IMR-90 (cell line): Measurements from ENCODE around the gene ARVCF. TPM values are rescaled to one million over a fixed set of nuclear protein-coding genes. Genes with fewer than 3 reads are reported as not detected.

Experiments
- ATAC-seq: fragments of 200-7000 bp; cut with Tn5 transposase; 2 replicates; pipeline ENCODE4 v1.9.1; 2020; ENCODE audit warnings: low read depth, mild to moderate bottlenecking, moderate library complexity
- BruUV-seq: library from RNA; stranded (reverse); fragments of 400-500 nt; replicated peaks from 2 replicates; lab custom pipeline; 2021; lab: Mats Ljungman, UMichigan
- CTCF ChIA-PET: fragments of 300-600 bp; formaldehyde crosslinking; extraction: SDS; loops from one replicate; lab custom pipeline; 2021; ENCODE audit warnings: antibody characterized with exemption; lab: Yijun Ruan, JAX
- POLR2A ChIA-PET: fragments of 300-600 bp; sonication (Branson Sonifier 250); formaldehyde crosslinking; loops from one replicate; lab custom pipeline; 2022; ENCODE audit warnings: antibody characterized with exemption; ENCODE audit not compliant: unreplicated experiment; lab: Charles Lee
- DNase-seq: peaks from one replicate; pipeline ENCODE4 v3.0.0; 2013
- H2AFZ ChIP-seq: replicated peaks from 2 replicates; pipeline ENCODE3; 2013; ENCODE audit warnings: low read length, mild to moderate bottlenecking; ENCODE audit not compliant: poor library complexity
- H2AK5ac ChIP-seq: 2 replicates; pipeline ENCODE4 v1.6.1; 2013; ENCODE audit warnings: low read depth, low read length, inconsistent platforms
- H2AK9ac ChIP-seq: replicated peaks from 2 replicates; pipeline ENCODE3; 2013; ENCODE audit warnings: mild to moderate bottlenecking, low read depth, low read length, moderate library complexity; ENCODE audit not compliant: poor library complexity
- H2BK120ac ChIP-seq: 2 replicates; pipeline ENCODE4 v1.6.1; 2013; ENCODE audit warnings: low read depth, low read length, inconsistent platforms
- H2BK15ac ChIP-seq: 3 replicates; pipeline ENCODE4 v1.6.1; 2013; ENCODE audit warnings: low read depth, low read length, inconsistent platforms
- H2BK20ac ChIP-seq: 2 replicates; pipeline ENCODE4 v1.6.1; 2013; ENCODE audit warnings: low read depth, mild to moderate bottlenecking, inconsistent platforms, low read length, moderate library complexity
- H2BK5ac ChIP-seq: 2 replicates; pipeline ENCODE4 v1.6.1; 2013; ENCODE audit warnings: mild to moderate bottlenecking, low read depth, low read length, inconsistent platforms; ENCODE audit not compliant: poor library complexity, severe bottlenecking
- H3K14ac ChIP-seq: replicated peaks from 2 replicates; pipeline ENCODE4 v1.6.1; 2013; ENCODE audit warnings: low read depth, low read length, inconsistent platforms
- H3K18ac ChIP-seq: 2 replicates; pipeline ENCODE4 v1.6.1; 2013; ENCODE audit warnings: low read depth, low read length, control low read depth
- H3K23ac ChIP-seq: 2 replicates; pipeline ENCODE4 v1.6.1; 2013; ENCODE audit warnings: low read depth, low read length, inconsistent platforms
- H3K27ac ChIP-seq: 2 replicates; pipeline ENCODE4 v1.5.1; 2013; ENCODE audit warnings: mild to moderate bottlenecking, control low read depth, low read length; ENCODE audit not compliant: insufficient read depth
- H3K27me3 ChIP-seq: 2 replicates; pipeline ENCODE4 v1.6.1; 2013; ENCODE audit warnings: low read length; ENCODE audit not compliant: control insufficient read depth, insufficient read depth
- H3K36me3 ChIP-seq: 2 replicates; pipeline ENCODE4 v1.6.1; 2013; ENCODE audit warnings: low read length, mixed read lengths; ENCODE audit not compliant: control insufficient read depth, insufficient read depth
- H3K4ac ChIP-seq: 2 replicates; pipeline ENCODE4 v1.6.1; 2013; ENCODE audit warnings: low read depth, low read length, inconsistent platforms
- H3K4me1 ChIP-seq: 2 replicates; pipeline ENCODE4 v1.6.1; 2013; ENCODE audit warnings: low read length, mixed read lengths; ENCODE audit not compliant: control insufficient read depth, insufficient read depth
- H3K4me2 ChIP-seq: 2 replicates; pipeline ENCODE4 v1.6.1; 2013; ENCODE audit warnings: low read depth, mild to moderate bottlenecking, control low read depth, low read length, moderate library complexity
- H3K4me3 ChIP-seq: 2 replicates; pipeline ENCODE4 v1.5.1; 2013; ENCODE audit warnings: low read depth, mild to moderate bottlenecking, control low read depth, low read length, moderate library complexity; ENCODE audit not compliant: insufficient read depth
- H3K56ac ChIP-seq: 2 replicates; pipeline ENCODE4 v1.6.1; 2013; ENCODE audit warnings: low read length, inconsistent platforms; ENCODE audit not compliant: insufficient read depth; ENCODE audit errors: extremely low read depth
- H3K79me1 ChIP-seq, 2 experiments: 2 replicates each; pipeline ENCODE4 v1.6.1; 2013; ENCODE audit warnings: low read length in 2 of 2, inconsistent platforms in 1 of 2, low read depth in 1 of 2
- H3K9ac ChIP-seq: 2 replicates; pipeline ENCODE4 v1.6.1; 2013; ENCODE audit warnings: low read depth, low read length, control low read depth
- H3K9me1 ChIP-seq: 2 replicates; pipeline ENCODE4 v1.6.1; 2013; ENCODE audit warnings: low read length, inconsistent platforms; ENCODE audit not compliant: insufficient read depth
- H3K9me3 ChIP-seq: 2 replicates; pipeline ENCODE4 v1.6.1; 2013; ENCODE audit warnings: low read length; ENCODE audit not compliant: control insufficient read depth, insufficient read depth
- H4K20me1 ChIP-seq: 2 replicates; pipeline ENCODE4 v1.6.1; 2013; ENCODE audit warnings: low read length, inconsistent platforms; ENCODE audit not compliant: insufficient read depth
- H4K5ac ChIP-seq: 2 replicates; pipeline ENCODE4 v1.6.1; 2013; ENCODE audit warnings: mild to moderate bottlenecking, low read depth, low read length, control low read depth
- H4K8ac ChIP-seq, 2 experiments: 2 replicates each; pipeline ENCODE4 v1.6.1; 2013; ENCODE audit warnings: low read depth in 2 of 2, low read length in 2 of 2, control low read depth in 1 of 2, inconsistent platforms in 1 of 2
- H4K91ac ChIP-seq: 2 replicates; pipeline ENCODE4 v1.6.1; 2013; ENCODE audit warnings: low read depth, low read length, inconsistent platforms; ENCODE audit not compliant: insufficient read depth
- BHLHE40 ChIP-seq: fragments of 150-350 bp; IDR thresholded peaks from 2 replicates; pipeline ENCODE4 v1.6.1; 2016; ENCODE audit warnings: mild to moderate bottlenecking, low read depth, low read length
- CEBPB ChIP-seq: IDR thresholded peaks from 2 replicates; pipeline ENCODE4 v1.6.1; 2012; ENCODE audit warnings: low read depth, low read length, improper control_type of control experiment
- CHD1 ChIP-seq: IDR thresholded peaks from 2 replicates; pipeline ENCODE4 v1.6.1; 2012; ENCODE audit warnings: low read depth, low read length, improper control_type of control experiment
- FOS ChIP-seq: fragments of 150-350 bp; IDR thresholded peaks from 2 replicates; pipeline ENCODE4 v1.6.1; 2016; ENCODE audit warnings: low read depth, low read length
- MAFK ChIP-seq: IDR thresholded peaks from 2 replicates; pipeline ENCODE4 v1.6.1; 2012; ENCODE audit warnings: low read depth, low read length, improper control_type of control experiment
- MAZ ChIP-seq: IDR thresholded peaks from 2 replicates; pipeline ENCODE4 v1.6.1; 2012; ENCODE audit warnings: low read depth, mild to moderate bottlenecking, low read length, improper control_type of control experiment, moderate library complexity, borderline replicate concordance
- MXI1 ChIP-seq: IDR thresholded peaks from 2 replicates; pipeline ENCODE4 v1.6.1; 2012; ENCODE audit warnings: low read depth, mild to moderate bottlenecking, low read length, moderate library complexity, borderline replicate concordance
- NFE2L2 ChIP-seq: fragments of 150-350 bp; IDR thresholded peaks from 2 replicates; pipeline ENCODE4 v1.6.1; 2016; ENCODE audit warnings: low read depth, mild to moderate bottlenecking, low read length
- POLR2A ChIP-seq: IDR thresholded peaks from 2 replicates; pipeline ENCODE4 v1.6.1; 2012; ENCODE audit warnings: mild to moderate bottlenecking, low read depth, low read length
- RAD21 ChIP-seq: IDR thresholded peaks from 2 replicates; pipeline ENCODE4 v1.6.1; 2012; ENCODE audit warnings: low read length, improper control_type of control experiment
- RCOR1 ChIP-seq: IDR thresholded peaks from 2 replicates; pipeline ENCODE4 v1.6.1; 2012; ENCODE audit warnings: mild to moderate bottlenecking, low read length, improper control_type of control experiment; ENCODE audit not compliant: insufficient replicate concordance
- RFX5 ChIP-seq: IDR thresholded peaks from 2 replicates; pipeline ENCODE4 v1.8.0; 2012; ENCODE audit warnings: low read depth, mild to moderate bottlenecking, low read length, moderate library complexity
- SMC3 ChIP-seq: fragments of 150-350 bp; IDR thresholded peaks from 2 replicates; pipeline ENCODE4 v1.6.1; 2016; ENCODE audit warnings: low read depth, mild to moderate bottlenecking, antibody characterized with exemption, low read length, moderate library complexity
- USF2 ChIP-seq: fragments of 150-350 bp; IDR thresholded peaks from 2 replicates; pipeline ENCODE4 v1.6.1; 2017; ENCODE audit warnings: mild to moderate bottlenecking, antibody characterized with exemption, low read length, low read depth
- WGBS, 2 experiments: methylation state at CpG; one replicate each; pipeline versions ENCODE4 v1.1.5 to v1.1.7; 2013; ENCODE audit warnings: missing lambda C conversion rate in 2 of 2; ENCODE audit not compliant: insufficient read length in 1 of 2; ENCODE audit errors: extremely low coverage in 2 of 2; 5-methylcytosine and 5-hydroxymethylcytosine counted together
- dilution Hi-C: fragments of 300-500 bp; cut with HindIII; formaldehyde crosslinking; loops from one replicate; pipeline ENCODE4 v1.14.3; 2018; ENCODE audit warnings: low sequenced_read_pairs; ENCODE audit not compliant: unreplicated experiment
- in situ Hi-C: fragments of 300-500 bp; cut with MboI; formaldehyde crosslinking; loops from 3 replicates; pipeline ENCODE4 v1.14.3; 2019; ENCODE audit warnings: low sequenced_read_pairs, inconsistent platforms, mixed read lengths
- intact Hi-C: fragments of 100-400 bp; cut with micrococcal nuclease; formaldehyde crosslinking; loops from 2 replicates; pipeline ENCODE4 v1.10.0; 2022
- polyA plus RNA-seq, 3 experiments: library from polyadenylated mRNA; depleted of rRNA; stranded (reverse); fragments of >200 nt; gene quantifications; 2 replicates each; pipeline ENCODE4 v1.2.3, GENCODE V29; 2012; ENCODE audit warnings: low replicate concordance in 1 of 3
- total RNA-seq: library from RNA; depleted of rRNA; stranded (reverse); fragments of >200 nt; gene quantifications from 2 replicates; pipeline ENCODE4 v1.2.3, GENCODE V29; 2012
- TF ChIP-seq, protein P1 (sequence below): conservative IDR thresholded peaks from 2 replicates; pipeline ENCODE4 v1.5.1; 2012; ENCODE audit warnings: mild to moderate bottlenecking, low read depth, low read length, improper control_type of control experiment
- TF ChIP-seq, protein P2 (sequence below): fragments of 150-350 bp; IDR thresholded peaks from 2 replicates; pipeline ENCODE4 v1.6.1; 2016; ENCODE audit warnings: low read depth, mild to moderate bottlenecking, low read length, moderate library complexity, borderline replicate concordance

Gene ARVCF
- total and polyA plus RNA-seq, 2 of the 4 experiments (the other 2 are of a cell fraction) = 8.6 to 14.1 TPM

- H3K9ac ChIP-seq = no peak overlapping the region
- no peaks in the 10 kb centered on the region for H3K27me3 ChIP-seq
- no peak overlapping the region for H3K4me2 ChIP-seq
- H3K4me1 ChIP-seq = no peaks in the 10 kb centered on the region
- no peak overlapping the region for H3K4me3 ChIP-seq
- H2AFZ ChIP-seq = no peak overlapping the region
- no peaks in the 10 kb centered on the region for H4K20me1 ChIP-seq
- H3K56ac ChIP-seq = no peak overlapping the region
- no peak overlapping the region for H3K27ac ChIP-seq
- no TSS peak for BruUV-seq
- no peak overlapping the region for H3K18ac ChIP-seq
- no peak for ATAC-seq
- peaks cover 49% of the 10 kb centered on the region for H3K36me3 ChIP-seq
- H3K9me3 ChIP-seq = no peaks in the 10 kb centered on the region
- H2AK5ac ChIP-seq = no peak overlapping the region
- no peak overlapping the region for H3K14ac ChIP-seq
- H3K4ac ChIP-seq = no peak overlapping the region
- intact Hi-C loops (no loop called here), dilution Hi-C loops (no loop called here), in situ Hi-C loops (no loop called here)
- TF ChIP-seq CEBPB (no peak), POLR2A (no peak), BHLHE40 (no peak), MAFK (no peak), CHD1 (no peak), SMC3 (no peak), MXI1 (no peak), RFX5 (no peak), NFE2L2 (no peak), RCOR1 (no peak), MAZ (no peak), USF2 (no peak), RAD21 (no peak), FOS (no peak)
- TF ChIP-seq, protein P1, sequence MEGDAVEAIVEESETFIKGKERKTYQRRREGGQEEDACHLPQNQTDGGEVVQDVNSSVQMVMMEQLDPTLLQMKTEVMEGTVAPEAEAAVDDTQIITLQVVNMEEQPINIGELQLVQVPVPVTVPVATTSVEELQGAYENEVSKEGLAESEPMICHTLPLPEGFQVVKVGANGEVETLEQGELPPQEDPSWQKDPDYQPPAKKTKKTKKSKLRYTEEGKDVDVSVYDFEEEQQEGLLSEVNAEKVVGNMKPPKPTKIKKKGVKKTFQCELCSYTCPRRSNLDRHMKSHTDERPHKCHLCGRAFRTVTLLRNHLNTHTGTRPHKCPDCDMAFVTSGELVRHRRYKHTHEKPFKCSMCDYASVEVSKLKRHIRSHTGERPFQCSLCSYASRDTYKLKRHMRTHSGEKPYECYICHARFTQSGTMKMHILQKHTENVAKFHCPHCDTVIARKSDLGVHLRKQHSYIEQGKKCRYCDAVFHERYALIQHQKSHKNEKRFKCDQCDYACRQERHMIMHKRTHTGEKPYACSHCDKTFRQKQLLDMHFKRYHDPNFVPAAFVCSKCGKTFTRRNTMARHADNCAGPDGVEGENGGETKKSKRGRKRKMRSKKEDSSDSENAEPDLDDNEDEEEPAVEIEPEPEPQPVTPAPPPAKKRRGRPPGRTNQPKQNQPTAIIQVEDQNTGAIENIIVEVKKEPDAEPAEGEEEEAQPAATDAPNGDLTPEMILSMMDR = no peak
- TF ChIP-seq, protein P2, sequence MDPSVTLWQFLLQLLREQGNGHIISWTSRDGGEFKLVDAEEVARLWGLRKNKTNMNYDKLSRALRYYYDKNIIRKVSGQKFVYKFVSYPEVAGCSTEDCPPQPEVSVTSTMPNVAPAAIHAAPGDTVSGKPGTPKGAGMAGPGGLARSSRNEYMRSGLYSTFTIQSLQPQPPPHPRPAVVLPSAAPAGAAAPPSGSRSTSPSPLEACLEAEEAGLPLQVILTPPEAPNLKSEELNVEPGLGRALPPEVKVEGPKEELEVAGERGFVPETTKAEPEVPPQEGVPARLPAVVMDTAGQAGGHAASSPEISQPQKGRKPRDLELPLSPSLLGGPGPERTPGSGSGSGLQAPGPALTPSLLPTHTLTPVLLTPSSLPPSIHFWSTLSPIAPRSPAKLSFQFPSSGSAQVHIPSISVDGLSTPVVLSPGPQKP = no peak
- H2BK20ac ChIP-seq = no peak overlapping the region
- H2BK15ac ChIP-seq = no peak overlapping the region
- WGBS, 2 experiments = 62% methylated on average over 10 of the region's 12 CpGs; no CpG with 5 or more reads in 1 of the 2 experiments
- no peak overlapping the region for H3K23ac ChIP-seq
- ChIA-PET POLR2A (no interaction called here), CTCF (no interaction called here)
- H4K91ac ChIP-seq = no peak overlapping the region
- H3K9me1 ChIP-seq = no peaks in the 10 kb centered on the region
- peaks cover 0 to 5% of the 10 kb centered on the region in 2 experiments; a peak in 2 of 4 replicates for H3K79me1 ChIP-seq
- no peak for DNase-seq
- no peak overlapping the region for H2BK5ac ChIP-seq
- no peak overlapping the region for H4K5ac ChIP-seq
- no peak overlapping the region for H4K8ac ChIP-seq
- peak overlapping the region; percentile 78 for H2AK9ac ChIP-seq
- H2BK120ac ChIP-seq = no peak overlapping the region
Observed at GRCh38 chr22:20054034-20054427, 37.4 kb upstream of the ARVCF start.
